DMS79 treated with DMSO at 0.1 percent for 48 hours (cell line): ENCODE data around the gene PBX4.

ENCODE experiments used
- DNase-seq: peaks from one replicate; lab custom pipeline; 2025; lab: John Stamatoyannopoulos, UW

The PBX4 gene

DNA sequence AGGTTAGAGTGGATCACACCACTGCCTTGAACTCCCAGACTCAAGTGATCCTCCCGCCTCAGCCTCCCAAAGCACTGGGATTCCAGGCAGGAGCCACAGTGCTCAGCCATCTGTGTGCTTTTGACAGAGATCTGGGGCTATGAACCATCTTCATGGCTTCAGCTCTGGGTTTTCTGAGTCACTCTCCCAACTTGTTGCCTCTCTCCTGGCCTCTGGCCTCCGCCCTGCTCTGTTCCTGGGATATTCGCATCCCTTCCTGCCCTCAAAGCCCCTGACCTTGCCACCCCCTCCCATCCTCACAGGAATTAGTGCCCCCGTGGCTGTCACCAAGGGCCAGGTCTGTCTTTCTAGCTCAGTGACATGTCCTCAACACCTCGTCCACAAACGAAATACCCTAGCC lies 30.7 kb upstream of the PBX4 start:
- no peak for DNase-seq

DNA sequence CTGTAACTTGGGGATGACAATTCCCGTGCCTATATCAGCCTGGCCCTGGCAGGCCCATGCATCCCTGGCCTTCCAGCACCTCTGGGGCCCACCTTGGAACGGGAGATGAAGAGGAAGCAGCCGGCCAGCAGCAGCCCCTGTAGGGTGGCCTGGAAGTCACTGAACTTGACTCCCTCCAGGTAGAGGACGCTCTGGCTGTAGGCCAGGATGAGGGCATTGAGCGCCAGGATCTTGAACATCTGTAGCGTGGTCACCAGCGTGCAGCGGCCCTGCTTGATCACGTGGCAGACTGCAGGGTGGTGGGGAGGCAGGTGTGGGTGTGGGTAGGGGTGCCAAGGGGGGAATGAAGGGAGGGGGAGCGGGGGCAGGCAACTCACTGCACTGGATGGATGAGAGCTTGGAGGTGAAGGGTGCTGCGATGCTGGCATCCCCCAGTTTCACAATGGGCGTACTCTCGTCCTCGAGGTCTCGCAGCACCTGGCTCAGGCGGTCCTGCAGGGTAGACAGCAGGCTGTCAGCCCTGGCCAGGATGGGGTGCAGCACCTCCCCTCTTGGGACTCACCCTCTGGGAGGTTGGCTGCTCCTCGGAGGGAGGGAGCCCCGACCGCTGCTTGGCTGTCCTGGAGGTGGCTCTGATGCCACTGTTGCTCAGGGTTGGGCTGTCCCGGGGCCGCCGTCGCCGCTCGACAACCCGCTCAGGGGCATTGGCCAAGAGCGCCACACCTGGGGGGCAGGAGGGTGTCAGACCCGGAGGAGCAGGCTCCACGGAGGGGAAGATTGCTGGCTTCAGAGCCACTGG lies 28.7 kb upstream of the PBX4 start:
- DNase-seq, result no peak

DNA sequence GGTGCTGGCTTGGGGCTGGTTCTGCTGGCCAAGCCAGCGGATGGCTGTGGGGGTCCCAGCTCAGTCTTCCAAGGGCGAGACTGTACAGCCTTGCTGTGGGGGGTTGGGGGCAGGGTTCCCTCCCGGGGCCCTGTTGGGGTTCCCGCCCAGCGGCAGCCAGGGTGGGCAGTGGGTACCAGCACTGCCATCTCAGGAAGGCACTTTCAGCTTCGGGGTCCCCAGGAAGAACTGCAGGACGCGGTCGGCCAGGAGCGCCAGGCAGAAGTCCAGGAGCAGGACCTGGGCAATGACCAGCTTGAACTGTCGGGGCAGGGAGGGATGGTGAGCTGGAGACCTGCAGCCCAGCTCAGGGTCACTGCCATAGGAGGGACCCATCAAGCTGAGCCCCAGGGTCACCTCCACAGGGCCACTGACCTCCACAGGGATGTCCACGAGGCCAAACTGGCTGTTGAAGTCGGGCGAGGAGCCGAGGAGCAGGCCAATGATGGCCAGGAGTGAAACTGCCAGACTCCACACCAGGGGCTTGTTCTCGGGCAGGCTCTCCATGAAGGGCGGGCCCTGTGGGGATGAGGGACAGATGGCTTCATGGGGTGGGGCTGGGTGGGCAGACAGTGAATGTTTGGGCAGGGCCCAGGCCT lies 26.9 kb upstream of the PBX4 start:
- no peak for DNase-seq

DNA sequence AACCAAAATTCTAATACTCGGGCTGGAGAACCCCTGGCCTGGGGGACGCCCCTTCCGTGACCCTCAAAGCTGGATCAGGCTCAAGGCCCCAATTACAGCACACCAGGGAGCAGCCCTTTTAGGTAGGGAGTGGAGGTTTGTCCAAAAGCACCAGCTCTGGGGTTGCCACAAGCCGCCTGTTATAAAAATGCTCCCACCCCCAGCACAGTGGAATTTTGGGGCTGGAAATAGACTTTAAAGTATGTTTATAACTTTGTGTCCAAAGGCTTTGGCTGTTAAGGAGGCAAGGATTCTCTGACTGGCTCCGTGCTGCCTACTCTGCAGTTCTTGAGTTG lies 25.5 kb upstream of the PBX4 start:
- DNase-seq, result no peak

DNA sequence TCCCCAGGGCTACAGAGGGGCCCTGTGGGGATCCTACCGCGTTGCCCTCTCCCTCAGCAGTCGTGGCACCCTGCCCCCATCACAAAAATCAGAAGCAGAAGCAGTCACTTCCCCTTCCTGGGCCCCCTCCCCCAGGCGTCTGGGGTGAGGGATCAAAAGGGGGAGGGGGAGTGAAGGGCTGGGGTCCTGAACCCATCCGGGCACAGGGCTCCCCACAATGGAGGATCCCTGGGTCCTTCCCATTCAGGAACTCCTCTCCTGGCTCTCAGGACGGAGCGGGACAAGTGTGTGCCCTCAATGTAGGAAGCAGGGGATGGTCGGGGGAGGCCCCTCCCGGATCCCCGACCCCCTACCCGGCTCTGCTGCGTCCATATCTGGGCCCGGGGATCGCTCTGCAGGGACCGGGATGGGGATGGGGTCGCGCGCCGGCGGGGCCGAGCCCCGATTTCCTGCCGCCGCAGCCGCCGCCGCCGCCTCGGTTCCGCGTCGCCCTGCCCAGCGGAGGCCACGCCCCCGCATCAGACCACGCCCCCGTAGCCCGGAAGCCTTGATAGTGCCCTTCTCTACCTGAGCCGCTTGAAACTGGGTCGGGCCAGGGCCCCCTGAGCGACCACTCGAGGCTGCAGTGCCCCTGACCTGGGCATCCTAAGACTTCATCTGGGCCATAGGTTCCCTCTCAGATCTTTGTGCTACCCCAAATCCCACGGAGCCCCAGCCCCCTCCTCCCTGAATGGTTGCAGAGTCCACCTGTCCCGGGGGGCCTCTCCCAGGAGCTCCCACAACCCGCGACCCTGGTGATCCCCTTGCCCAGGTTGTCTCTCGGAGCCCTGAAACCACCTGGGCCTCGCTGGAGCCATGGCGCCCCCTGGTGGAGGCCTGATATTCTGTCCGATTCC lies 24.9 kb upstream of the PBX4 start, which contains the start of gene GMIP:
GMIP (minus strand) TSS at position 500 of the 896 bp plus-strand sequence; CDS start at position 372, 128 bp downstream.
- DNase-seq, result peak; percentile 79

DNA sequence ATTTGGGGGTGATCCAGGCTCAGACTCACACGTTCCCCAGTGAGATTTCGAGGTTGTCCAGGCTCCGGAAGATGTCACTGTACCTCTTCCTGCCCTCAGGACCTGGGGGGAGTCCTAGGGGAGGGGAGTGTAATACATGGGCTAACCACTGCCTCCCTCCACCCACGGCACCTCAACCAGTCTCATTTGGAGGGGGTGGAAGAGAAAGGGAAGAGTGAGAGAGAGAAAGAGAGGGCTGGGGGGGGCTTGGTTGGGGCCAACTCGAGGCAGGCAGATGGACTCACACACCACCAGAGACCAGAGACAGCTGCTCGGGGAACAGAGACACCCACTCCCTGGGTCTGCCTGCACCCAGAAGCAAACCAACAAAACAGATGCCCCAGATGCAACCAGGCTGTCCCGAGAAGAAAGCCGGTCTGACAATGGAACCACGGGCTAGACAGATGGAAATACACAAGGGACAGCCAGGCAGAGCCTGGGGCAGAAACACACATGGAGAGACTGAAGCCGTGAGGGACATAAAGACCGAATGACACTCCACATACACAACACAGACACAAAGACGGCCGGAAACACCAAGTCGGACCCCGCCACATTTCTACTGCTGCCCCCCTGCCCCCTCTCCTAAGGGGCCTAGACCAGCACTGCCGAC lies 24.1 kb upstream of the PBX4 start:
- DNase-seq, result peak; percentile 40

DNA sequence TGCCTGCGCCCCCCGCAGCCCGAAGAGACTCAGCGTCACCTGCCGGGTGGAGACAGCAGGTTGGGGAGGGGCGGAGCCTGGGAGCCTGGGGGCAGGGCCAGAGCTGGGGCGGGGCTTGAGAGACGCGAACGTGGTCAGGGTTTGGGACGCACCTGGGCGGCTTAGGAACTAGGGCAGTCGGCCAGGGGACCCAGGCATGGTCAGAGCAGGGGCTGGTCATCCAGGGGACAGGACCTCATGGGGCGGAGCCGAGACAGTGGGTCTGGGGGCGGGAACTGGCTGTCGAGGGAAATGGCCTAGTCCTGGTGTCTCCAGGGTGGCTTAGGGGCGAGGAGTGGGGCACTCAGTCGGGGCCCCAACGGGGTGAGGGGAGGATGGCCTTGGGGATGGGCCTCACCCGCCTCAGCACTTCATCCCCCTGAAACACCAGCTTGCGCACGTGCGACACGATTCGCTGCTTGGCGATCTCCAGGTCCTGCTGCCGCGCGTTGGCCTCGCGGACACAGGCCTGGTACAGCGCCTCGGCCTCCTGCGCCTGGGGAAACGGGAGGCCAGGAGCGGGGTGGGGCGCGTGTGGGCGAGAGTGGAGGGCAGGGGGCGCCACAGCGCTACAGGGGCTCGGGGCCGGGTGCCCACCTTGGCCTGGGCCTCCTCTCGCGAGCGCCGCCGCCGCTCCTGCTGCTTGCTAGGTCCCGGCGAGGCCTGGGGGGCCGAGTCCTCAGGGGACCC lies 19.2 kb upstream of the PBX4 start:
- DNase-seq, result no peak

DNA sequence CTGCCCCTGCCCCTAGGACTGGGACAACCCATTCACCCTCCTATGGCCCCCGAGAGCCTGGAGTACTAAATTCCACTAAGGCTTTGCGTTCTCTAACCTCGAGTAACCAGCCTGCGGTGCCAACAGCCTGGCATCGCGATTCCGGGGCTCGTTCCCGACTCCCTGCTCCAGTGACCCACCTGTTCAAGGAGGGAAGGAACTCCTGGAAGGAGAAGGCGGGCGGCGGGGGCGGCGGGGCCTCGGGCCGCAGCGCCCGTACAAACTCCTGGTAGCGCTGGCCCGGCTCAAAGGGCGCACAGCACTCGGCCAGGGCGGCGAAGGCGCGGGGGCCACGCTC lies 18.7 kb upstream of the PBX4 start:
- DNase-seq, result no peak

DNA sequence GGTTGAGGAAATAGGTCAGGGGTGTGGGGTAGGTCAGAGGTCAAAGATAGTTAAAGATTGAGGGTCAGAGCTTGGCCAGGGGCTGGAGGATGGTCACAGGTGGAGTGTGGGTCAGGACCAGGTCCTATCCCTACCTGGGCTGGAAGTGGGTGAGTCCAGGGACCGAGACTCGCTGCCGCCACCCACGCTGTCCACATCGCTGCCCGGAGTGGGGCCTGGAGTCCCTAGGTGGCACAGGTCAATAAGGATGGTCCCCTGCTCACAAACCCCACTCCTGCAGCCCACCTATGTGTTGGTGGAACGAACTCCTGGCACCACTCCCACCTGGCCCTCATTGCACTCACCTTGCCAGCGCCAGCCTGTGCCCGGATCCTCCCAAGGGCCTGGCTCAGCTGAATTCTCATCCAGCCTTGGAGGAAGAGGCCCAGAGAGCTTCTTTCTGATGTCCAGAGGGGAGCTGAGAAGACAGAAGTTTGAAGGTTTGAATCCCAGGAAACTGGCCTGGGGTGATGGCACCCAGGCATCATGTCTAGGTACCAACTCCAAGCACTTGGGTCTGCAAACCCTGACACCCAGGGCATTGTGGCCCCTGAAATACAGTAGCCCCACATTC lies 18.2 kb upstream of the PBX4 start:
- no peak for DNase-seq

DNA sequence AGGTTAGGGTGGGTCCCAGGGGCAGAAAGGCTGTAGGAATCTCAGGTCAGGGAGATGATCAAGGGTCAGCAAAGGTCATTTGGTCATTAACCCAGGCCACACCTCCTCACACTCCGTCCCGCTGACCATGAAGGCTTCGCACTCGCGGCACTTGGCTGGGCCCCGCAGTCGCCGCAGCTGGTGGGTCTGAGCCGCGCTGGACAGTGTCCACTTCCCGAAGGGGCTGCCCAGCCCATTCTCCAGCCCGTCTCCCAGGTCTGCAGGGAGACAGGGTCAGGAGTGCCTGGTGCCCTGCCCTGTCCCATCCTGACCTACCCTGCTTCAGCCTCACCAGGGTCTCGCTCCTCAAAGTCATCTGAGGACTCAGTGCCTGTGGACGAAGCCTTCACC lies 16.8 kb upstream of the PBX4 start:
- DNase-seq, result no peak

DNA sequence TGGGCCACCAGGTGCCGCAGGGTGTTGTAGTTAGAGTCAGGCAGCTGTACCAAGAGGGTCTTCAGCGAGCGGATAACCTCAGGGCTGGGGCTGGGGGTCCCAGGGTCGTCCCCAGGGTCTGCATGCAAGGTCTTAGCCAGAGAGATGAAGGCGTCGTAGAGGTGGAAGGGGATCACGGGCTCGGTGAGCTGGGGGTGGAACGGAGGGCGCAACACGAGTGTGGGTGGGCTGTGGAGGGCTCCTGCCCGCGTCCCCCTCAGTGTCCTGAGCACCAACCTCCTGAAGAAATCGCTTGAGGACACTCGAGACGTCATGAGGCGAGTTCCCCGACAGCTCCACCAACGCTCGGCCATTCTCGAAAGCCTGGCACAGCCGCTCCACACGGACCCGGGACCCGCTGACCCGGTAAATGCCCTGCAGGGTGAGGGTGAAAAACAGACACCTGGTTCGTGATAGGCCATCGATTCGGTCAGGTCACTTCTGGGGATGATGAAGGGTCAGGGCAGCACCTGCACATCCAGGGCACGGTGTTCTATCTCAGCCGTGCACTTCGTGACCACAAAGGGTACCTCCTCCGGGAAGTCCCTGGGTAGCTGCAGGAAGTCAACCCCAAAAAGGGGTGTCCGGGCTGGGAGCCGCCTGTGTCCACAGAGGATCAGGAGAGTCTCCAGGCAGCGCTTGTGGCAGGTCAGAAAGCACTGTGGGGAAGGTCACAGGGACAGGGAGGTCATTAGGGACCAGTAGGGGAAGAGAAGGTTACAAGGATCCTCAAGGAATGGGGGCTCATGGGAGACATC lies 16.2 kb upstream of the PBX4 start:
- no peak for DNase-seq

DNA sequence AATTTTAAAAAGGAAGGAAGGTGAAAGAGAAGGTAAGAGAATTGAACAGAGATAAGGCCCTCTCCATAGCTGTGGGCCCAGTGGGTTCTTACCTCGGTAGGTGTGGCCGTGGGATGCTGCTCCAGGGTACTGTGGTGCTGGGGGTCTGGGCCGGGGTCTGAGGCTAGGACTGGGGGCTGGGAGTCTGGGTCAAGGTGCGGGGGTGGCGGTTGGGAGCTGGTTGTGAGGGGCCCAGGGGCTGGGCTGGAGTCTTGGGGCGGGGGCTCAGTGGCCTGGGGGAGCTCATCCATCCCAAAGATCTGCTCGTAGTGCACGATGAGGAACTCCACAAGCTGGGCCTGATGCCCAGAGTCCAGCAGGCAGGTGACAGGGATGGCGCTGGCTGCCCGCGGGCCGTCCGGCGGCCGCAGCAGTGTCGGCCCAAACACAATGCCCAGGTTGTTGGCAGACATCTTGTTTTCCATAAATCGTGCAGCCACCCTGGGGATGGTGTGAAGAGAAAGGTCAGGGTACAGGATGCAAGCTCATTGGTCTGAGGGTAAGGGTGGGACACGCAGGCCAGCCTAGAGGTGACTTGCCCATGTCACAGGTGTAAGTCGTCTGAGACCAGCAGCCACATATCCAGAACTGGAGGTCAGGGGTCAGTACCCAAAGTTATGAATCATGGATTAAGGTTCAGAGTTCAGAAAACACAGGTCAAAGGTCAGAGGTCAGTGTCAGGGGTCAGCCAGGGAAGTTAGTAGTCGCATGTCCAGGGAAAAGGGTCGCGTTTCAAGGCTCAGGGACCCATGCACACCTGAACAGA lies 15.4 kb upstream of the PBX4 start:
- no peak for DNase-seq

DNA sequence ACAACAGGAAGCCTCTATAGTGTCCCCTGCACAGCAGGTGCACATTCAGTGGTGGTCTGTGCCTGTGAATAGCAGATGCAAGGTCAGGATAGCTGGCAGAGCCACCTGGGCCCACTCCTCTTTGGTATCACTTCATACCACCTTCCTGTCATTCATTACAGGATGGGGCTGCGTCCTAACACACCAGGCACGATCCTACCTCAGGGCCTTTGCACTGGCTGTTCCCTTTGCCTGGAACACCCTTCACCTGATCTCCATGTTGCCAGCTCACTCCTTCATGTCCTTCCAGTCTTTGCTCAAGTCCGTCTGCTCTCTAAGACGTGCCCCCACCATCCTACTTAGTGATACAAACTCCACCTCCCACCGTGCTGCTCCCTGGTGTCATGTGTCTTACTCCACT lies 14.2 kb upstream of the PBX4 start:
- no peak for DNase-seq

DNA sequence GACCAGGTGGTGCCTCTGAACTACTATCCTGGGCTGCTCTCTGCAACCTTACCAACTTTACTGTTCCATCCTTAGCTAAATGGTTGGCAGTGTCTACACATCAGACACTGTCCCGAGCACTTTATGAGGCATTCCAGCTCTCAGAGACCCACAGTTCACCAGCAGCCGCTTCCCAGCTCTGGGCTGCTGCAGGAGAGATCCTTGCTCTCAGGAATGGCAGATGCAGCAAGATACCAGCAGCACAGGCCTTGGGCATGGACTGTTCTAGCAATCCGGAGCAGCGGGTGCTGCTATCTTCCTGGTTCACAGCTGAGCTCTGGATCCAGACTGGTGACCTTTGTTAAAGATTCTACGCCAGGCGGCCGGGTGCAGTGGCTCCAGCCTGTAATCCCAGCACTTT lies 12.9 kb upstream of the PBX4 start:
- DNase-seq, result no peak

DNA sequence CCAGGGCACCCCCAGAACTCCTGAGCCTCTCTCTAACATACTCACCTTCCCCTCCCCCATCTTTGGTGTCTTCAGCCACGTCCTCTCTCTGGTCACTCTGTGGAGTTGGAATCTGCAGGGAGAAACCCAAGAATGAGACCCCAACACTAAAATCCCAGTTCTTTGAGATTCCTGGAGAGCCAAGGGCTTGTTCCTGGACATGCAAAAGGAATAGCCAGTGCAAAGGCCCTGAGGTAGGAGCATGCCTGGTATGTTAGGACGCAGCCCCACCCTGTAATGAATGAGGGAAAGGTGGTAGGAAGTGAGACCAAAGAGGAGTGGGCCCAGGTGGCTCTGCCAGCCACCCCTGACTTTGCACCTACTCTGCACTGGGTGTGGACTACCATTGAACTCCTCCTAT lies 11.9 kb upstream of the PBX4 start:
- DNase-seq, result no peak

DNA sequence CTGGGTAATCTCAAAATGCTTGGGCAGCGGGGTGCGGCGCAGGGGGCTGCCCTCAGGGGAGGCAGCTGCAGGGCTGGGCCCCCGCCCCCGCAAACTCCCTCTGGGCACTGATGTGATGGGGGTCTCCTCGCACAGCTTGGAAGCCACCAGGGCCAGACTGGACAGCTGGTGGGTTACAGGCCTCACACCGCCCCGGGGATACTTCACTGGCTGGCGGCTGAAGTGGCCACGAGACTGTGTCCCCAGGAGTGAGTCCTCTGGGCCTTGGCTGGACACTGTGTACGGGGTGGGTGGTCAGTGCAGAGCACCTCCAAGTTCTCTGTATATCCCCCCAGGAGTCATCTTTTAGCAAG lies 11.6 kb upstream of the PBX4 start:
- no peak for DNase-seq

DNA sequence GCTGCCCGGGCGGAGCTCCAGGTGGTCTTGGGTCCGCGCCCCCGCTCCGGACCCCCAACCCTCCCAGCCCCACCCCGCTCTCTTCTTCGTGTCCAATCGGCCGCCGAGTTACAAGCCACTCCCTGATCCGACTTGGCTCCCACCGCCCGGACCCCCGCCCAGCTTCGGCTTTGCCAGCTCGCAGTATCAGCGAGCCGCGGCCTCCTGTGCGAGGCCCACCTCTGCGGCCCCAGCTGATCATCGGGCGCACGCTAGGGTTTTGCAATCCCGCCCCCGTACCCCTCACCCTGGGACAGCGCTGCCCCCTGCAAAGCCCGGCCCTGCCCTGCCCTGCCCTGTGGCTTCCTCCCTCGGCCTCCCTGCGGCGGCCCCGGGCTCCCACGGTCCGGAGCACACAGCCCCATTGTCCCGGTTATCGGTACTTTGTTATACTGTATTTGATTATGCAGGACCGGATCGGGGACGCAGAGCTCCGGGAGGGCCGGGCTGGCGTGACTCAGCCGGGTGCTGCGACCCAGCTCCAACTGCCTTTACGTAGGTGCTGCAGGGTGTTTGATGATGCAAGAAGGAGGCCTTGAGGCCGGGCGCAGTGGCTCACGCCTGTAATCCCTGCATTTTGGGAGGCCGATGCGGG lies 10.1 kb upstream of the PBX4 start:
- DNase-seq, result peak; percentile 85

DNA sequence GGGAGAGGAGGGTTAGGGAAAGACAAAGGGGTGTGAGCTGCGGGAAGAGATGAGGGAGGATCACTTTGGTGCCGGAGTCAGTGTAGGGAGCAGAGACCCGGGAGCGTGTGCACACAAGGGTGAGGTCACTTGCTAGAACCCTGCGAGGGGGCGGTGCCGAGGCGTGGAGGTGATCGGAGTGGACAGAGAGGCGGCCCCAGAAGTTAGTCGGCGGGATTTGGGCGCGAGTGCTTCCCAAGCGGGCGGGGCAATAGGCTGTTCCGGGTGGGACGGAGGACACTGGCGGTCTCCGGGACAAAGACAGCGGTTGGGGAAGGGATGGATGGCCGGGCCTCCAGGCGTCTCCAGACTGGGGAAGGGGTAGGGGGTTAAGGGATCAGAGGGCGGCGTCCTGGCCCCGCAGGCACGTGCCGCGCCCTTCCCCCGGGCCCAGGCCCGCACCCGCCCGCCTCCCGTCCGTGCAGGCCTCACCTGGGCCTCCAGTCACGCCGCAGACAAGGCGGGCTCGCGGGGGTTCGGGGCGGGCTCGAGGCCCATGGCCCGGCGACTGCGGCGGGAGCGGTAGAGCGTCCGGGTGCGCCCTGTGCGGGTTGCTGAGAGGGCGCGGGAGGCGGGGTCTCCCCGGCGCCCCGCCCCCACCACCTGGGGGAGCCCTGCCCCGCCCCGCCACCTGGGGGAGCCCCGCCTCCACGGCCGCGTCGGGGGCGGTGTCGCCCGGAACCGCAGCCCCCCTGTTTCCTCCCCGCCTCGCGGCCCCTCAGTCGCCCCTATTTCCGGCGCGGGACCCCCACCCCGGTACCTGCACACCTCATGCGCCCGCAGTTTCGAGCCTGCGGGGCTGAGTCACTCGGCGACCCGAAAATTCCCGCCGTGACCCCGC lies 9.4 kb upstream of the PBX4 start, which contains the start of gene LPAR2:
LPAR2 (minus strand) TSS at position 600 of the 880 bp plus-strand sequence. CDS start 945 bp downstream, outside the sequence.
- peak; percentile 75 for DNase-seq
